Chondrocyte (in vitro differentiated cells): ENCODE data around the gene ZBTB26. TPM values are rescaled to one million over a fixed set of nuclear protein-coding genes. Genes with fewer than 3 reads are reported as not detected.

Source experiments
- DNase-seq: peaks from one replicate; pipeline ENCODE4 v3.0.0; 2021; ENCODE audit warnings: mixed read lengths, low spot score
- H3K27ac Mint-ChIP-seq: one replicate; pipeline ENCODE4 v1.8.0; 2021; ENCODE audit warnings: mild to moderate bottlenecking, moderate library complexity, mixed read lengths; ENCODE audit not compliant: unreplicated experiment
- H3K27me3 Mint-ChIP-seq: 2 replicates; pipeline ENCODE4 v1.8.0; 2021; ENCODE audit warnings: low read depth, mixed read lengths
- H3K36me3 Mint-ChIP-seq: 2 replicates; pipeline ENCODE4 v1.8.0; 2021; ENCODE audit warnings: low read depth, mixed read lengths
- H3K4me1 Mint-ChIP-seq: 2 replicates; pipeline ENCODE4 v1.8.0; 2021; ENCODE audit warnings: low read depth, mild to moderate bottlenecking, mixed read lengths
- H3K4me3 Mint-ChIP-seq: one replicate; pipeline ENCODE4 v1.8.0; 2021; ENCODE audit warnings: mild to moderate bottlenecking, moderate library complexity, mixed read lengths; ENCODE audit not compliant: unreplicated experiment
- H3K9me3 Mint-ChIP-seq: 2 replicates; pipeline ENCODE4 v1.8.0; 2021; ENCODE audit warnings: low read depth, mixed read lengths
- CTCF ChIP-seq: fragments of 200-600 bp; sonication (generic); IDR thresholded peaks from 2 replicates; pipeline ENCODE4 v1.5.0; 2021; ENCODE audit warnings: antibody characterized with exemption, mild to moderate bottlenecking, moderate library complexity
- long read RNA-seq: library from polyadenylated mRNA; stranded (forward); transcript quantifications from one replicate; pipeline ENCODE4 v2.0.0, GENCODE V29; 2021
- total RNA-seq: library from RNA; stranded (reverse); gene quantifications from 3 replicates; pipeline ENCODE4 v1.2.1, GENCODE V29; 2021

Gene ZBTB26
- 5.1 to 6.9 TPM (median 6.2 TPM) in 3 replicates for total RNA-seq
- long read RNA-seq, full-length matches to known transcripts = 2 of 2 reads
- long read RNA-seq, partial matches to known transcripts = 0 of 2 reads
- long read RNA-seq, other reads (novel, unspliced or antisense) = 0 of 2 reads

- Mint-ChIP-seq H3K9me3 (no peaks in the 10 kb centered on the region), H3K36me3 (peaks cover 2% of the 10 kb centered on the region), H3K4me1 (peaks cover 23% of the 10 kb centered on the region), H3K27me3 (no peaks in the 10 kb centered on the region), H3K27ac (peak within 1 kb of the TSS; percentile 93), H3K4me3 (no peak within 1 kb of the TSS)
- no peak for TF ChIP-seq CTCF
- DNase-seq = peak; percentile 96
Measured at GRCh38 chr9:122931226-122932121, at the start of gene ZBTB26. Gene ZBTB26 (minus strand): TSS chr9:122931512. CDS start chr9:122919934, 11,578 bp downstream.

GRCh38 chr9:122978601-122979000, 47.3 kb upstream of the ZBTB26 start:
- Mint-ChIP-seq H3K27ac (peak overlapping the region; percentile 32), H3K36me3 (peaks cover 5% of the 10 kb centered on the region), H3K27me3 (no peaks in the 10 kb centered on the region), H3K4me1 (peaks cover 19% of the 10 kb centered on the region), H3K9me3 (no peaks in the 10 kb centered on the region), H3K4me3 (no peak overlapping the region)
- TF ChIP-seq CTCF = no peak
- no peak for DNase-seq

- Mint-ChIP-seq H3K4me3 (no peak overlapping the region), H3K36me3 (peaks cover 13% of the 10 kb centered on the region), H3K27me3 (no peaks in the 10 kb centered on the region), H3K27ac (peak overlapping the region; percentile 72), H3K4me1 (peaks cover 19% of the 10 kb centered on the region), H3K9me3 (peaks cover 2% of the 10 kb centered on the region)
- DNase-seq = no peak
- no peak for TF ChIP-seq CTCF
Measured at GRCh38 chr9:122975196-122975595, 43.9 kb upstream of the ZBTB26 start.

GRCh38 chr9:122961139-122961538, 29.8 kb upstream of the ZBTB26 start:
- TF ChIP-seq CTCF = no peak
- peaks cover 23% of the 10 kb centered on the region for H3K36me3 Mint-ChIP-seq
- H3K4me1 Mint-ChIP-seq = peaks cover 17% of the 10 kb centered on the region
- no peaks in the 10 kb centered on the region for H3K27me3 Mint-ChIP-seq
- peaks cover 3% of the 10 kb centered on the region for H3K9me3 Mint-ChIP-seq
- H3K27ac Mint-ChIP-seq = no peak overlapping the region
- DNase-seq = no peak
- no peak overlapping the region for H3K4me3 Mint-ChIP-seq

GRCh38 chr9:122955961-122956360, 24.6 kb upstream of the ZBTB26 start:
- no peak for TF ChIP-seq CTCF
- no peak overlapping the region for H3K4me3 Mint-ChIP-seq
- H3K4me1 Mint-ChIP-seq = peaks cover 40% of the 10 kb centered on the region
- H3K27ac Mint-ChIP-seq = peak overlapping the region; percentile 9
- H3K27me3 Mint-ChIP-seq = no peaks in the 10 kb centered on the region
- no peak for DNase-seq
- H3K36me3 Mint-ChIP-seq = peaks cover 17% of the 10 kb centered on the region
- H3K9me3 Mint-ChIP-seq = peaks cover 3% of the 10 kb centered on the region
